GM23338 (cell line): ENCODE data around the gene ARFIP1. TPM values are rescaled to one million over a fixed set of nuclear protein-coding genes. Genes with fewer than 3 reads are reported as not detected.

Source experiments
- ATAC-seq: fragments of 200-7000 bp; cut with Tn5 transposase; 3 replicates; pipeline ENCODE4 v1.9.1; 2020
- DNase-seq: peaks from one replicate; pipeline ENCODE4 v3.0.0-alpha.2; 2015; ENCODE audit warnings: low spot score
- H2AFZ ChIP-seq: fragments of 200-600 bp; sonication (generic); 2 replicates; pipeline ENCODE4 v1.8.0; 2016; ENCODE audit warnings: antibody characterized with exemption, mild to moderate bottlenecking, moderate library complexity
- H3F3A ChIP-seq: fragments of 200-600 bp; sonication (generic); replicated peaks from 2 replicates; pipeline ENCODE4 v1.8.0; 2017; ENCODE audit warnings: antibody characterized with exemption, mixed run types, low read depth
- H3K27ac ChIP-seq: fragments of 200-600 bp; sonication (generic); 2 replicates; pipeline ENCODE4 v1.6.1; 2016; ENCODE audit warnings: low read depth
- H3K27me3 ChIP-seq: fragments of 200-600 bp; sonication (generic); 2 replicates; pipeline ENCODE4 v1.8.0; 2016; ENCODE audit warnings: mild to moderate bottlenecking, mixed run types, moderate library complexity; ENCODE audit not compliant: insufficient read depth
- H3K36me3 ChIP-seq: fragments of 200-600 bp; sonication (generic); 2 replicates; pipeline ENCODE4 v1.8.0; 2016; ENCODE audit warnings: mild to moderate bottlenecking; ENCODE audit not compliant: insufficient read depth
- H3K4me1 ChIP-seq: fragments of 200-600 bp; sonication (generic); 2 replicates; pipeline ENCODE4 v1.8.0; 2016; ENCODE audit warnings: mild to moderate bottlenecking, moderate library complexity; ENCODE audit not compliant: insufficient read depth
- H3K4me2 ChIP-seq: fragments of 200-600 bp; sonication (generic); 2 replicates; pipeline ENCODE4 v1.7.1; 2017; ENCODE audit warnings: mixed run types
- H3K4me3 ChIP-seq: fragments of 200-600 bp; sonication (generic); 2 replicates; pipeline ENCODE4 v1.6.1; 2016; ENCODE audit warnings: mixed run types
- H3K79me2 ChIP-seq: fragments of 200-600 bp; sonication (generic); replicated peaks from 2 replicates; pipeline ENCODE4 v1.8.0; 2017; ENCODE audit warnings: mild to moderate bottlenecking; ENCODE audit not compliant: insufficient read depth
- H3K9me2 ChIP-seq: fragments of 200-600 bp; sonication (generic); 2 replicates; pipeline ENCODE4 v1.8.0; 2017; ENCODE audit not compliant: insufficient read depth
- H4K20me1 ChIP-seq: fragments of 200-600 bp; sonication (generic); replicated peaks from 2 replicates; pipeline ENCODE4 v1.8.0; 2017; ENCODE audit warnings: mild to moderate bottlenecking; ENCODE audit not compliant: insufficient read depth
- H3K27ac Mint-ChIP-seq: 2 replicates; pipeline ENCODE4 v1.8.0; 2020; ENCODE audit warnings: inconsistent platforms, mild to moderate bottlenecking, moderate library complexity, mixed read lengths
- H3K27me3 Mint-ChIP-seq: 3 replicates; pipeline ENCODE4 v1.8.0; 2022; ENCODE audit warnings: low read depth, mild to moderate bottlenecking, moderate library complexity, mixed read lengths, inconsistent platforms; ENCODE audit not compliant: insufficient read depth, poor library complexity
- H3K36me3 Mint-ChIP-seq: 3 replicates; pipeline ENCODE4 v1.8.0; 2021; ENCODE audit warnings: low read depth, mild to moderate bottlenecking, inconsistent platforms, moderate library complexity, mixed read lengths
- H3K4me1 Mint-ChIP-seq: 3 replicates; pipeline ENCODE4 v1.8.0; 2020; ENCODE audit warnings: mild to moderate bottlenecking, inconsistent platforms, mixed read lengths
- H3K4me3 Mint-ChIP-seq: 3 replicates; pipeline ENCODE4 v1.8.0; 2021; ENCODE audit warnings: moderate library complexity, mild to moderate bottlenecking, inconsistent platforms, mixed read lengths
- H3K9me3 Mint-ChIP-seq: 3 replicates; pipeline ENCODE4 v1.8.0; 2020; ENCODE audit warnings: moderate library complexity, mild to moderate bottlenecking, inconsistent platforms, mixed read lengths
- CREB1 ChIP-seq: fragments of 250-450 bp; sonication (Bioruptor Pico); IDR thresholded peaks from 2 replicates; pipeline ENCODE4 v1.5.0; 2020; ENCODE audit warnings: low read depth, mild to moderate bottlenecking, moderate library complexity
- CTCF ChIP-seq, 2 experiments: fragments of 200-600 bp in 1 of 2; sonication (generic) in 1 of 2; conservative IDR thresholded peaks; 2 replicates each; pipeline versions ENCODE4 v1.5.1 to v1.6.1; 2016 to 2017; ENCODE audit warnings: antibody characterized with exemption in 2 of 2, low read depth in 2 of 2, mild to moderate bottlenecking in 2 of 2, moderate library complexity in 1 of 2
- ETS1 ChIP-seq: IDR thresholded peaks from 2 replicates; pipeline ENCODE4 v1.6.1; 2016; ENCODE audit warnings: antibody characterized with exemption
- EZH2 ChIP-seq: fragments of 200-600 bp; sonication (generic); IDR thresholded peaks from one replicate; pipeline ENCODE4 v1.8.0; 2017; ENCODE audit warnings: antibody characterized with exemption, mild to moderate bottlenecking, low read depth; ENCODE audit not compliant: unreplicated experiment
- EZH2phosphoT487 ChIP-seq: fragments of 200-600 bp; sonication (generic); IDR thresholded peaks from one replicate; pipeline ENCODE4 v1.8.1; 2018; ENCODE audit warnings: antibody characterized with exemption; ENCODE audit not compliant: unreplicated experiment
- JUNB ChIP-seq: IDR thresholded peaks from one replicate; pipeline ENCODE4 v1.6.1; 2016; ENCODE audit warnings: antibody characterized with exemption; ENCODE audit not compliant: unreplicated experiment
- NANOG ChIP-seq: IDR thresholded peaks from 2 replicates; pipeline ENCODE4 v1.6.1; 2016; ENCODE audit warnings: antibody characterized with exemption, borderline replicate concordance
- POLR2AphosphoS5 ChIP-seq: IDR thresholded peaks from 2 replicates; pipeline ENCODE4 v1.6.1; 2016; ENCODE audit warnings: antibody characterized with exemption, low read depth
- REST ChIP-seq: IDR thresholded peaks from one replicate; pipeline ENCODE4 v1.6.1; 2018; ENCODE audit warnings: antibody characterized with exemption; ENCODE audit not compliant: unreplicated experiment
- STAT1 ChIP-seq: IDR thresholded peaks from one replicate; pipeline ENCODE4 v1.6.1; 2016; ENCODE audit warnings: antibody characterized with exemption; ENCODE audit not compliant: unreplicated experiment
- ZNF114 ChIP-seq: fragments of 250-450 bp; sonication (Bioruptor Pico); IDR thresholded peaks from 2 replicates; pipeline ENCODE4 v1.5.0; 2020; ENCODE audit warnings: mild to moderate bottlenecking, moderate library complexity
- ZNF331 ChIP-seq: fragments of 250-450 bp; sonication (Bioruptor Pico); IDR thresholded peaks from 2 replicates; pipeline ENCODE4 v1.5.0; 2020; ENCODE audit warnings: low read depth, mild to moderate bottlenecking, moderate library complexity
- ZNF462 ChIP-seq: fragments of 250-450 bp; sonication (Bioruptor Pico); IDR thresholded peaks from 2 replicates; pipeline ENCODE4 v1.5.0; 2020; ENCODE audit warnings: mild to moderate bottlenecking, moderate library complexity
- polyA plus RNA-seq: library from polyadenylated mRNA; unstranded; fragments of >200 nt; fragmentation: Nextera tagmentation; extraction: Ambion mirVana; gene quantifications from 2 replicates; pipeline ENCODE4 v1.2.1, GENCODE V29; 2016
- total RNA-seq: library from RNA; depleted of rRNA; stranded (reverse); fragments of >200 nt; shearing (Covaris generic); gene quantifications from 2 replicates; pipeline ENCODE4 v1.2.3, GENCODE V29; 2014

Gene ARFIP1
- total and polyA plus RNA-seq, 2 experiments from 2014 or later: 46.0 to 49.6 TPM

GRCh38 chr4:152836936-152837335 is 57.2 kb downstream of the ARFIP1 start:
- no peak overlapping the region for H3K27ac Mint-ChIP-seq
- H4K20me1 ChIP-seq: peaks cover under 1% of the 10 kb centered on the region; the same call in 1 of the 2 replicates
- peaks cover 4% of the 10 kb centered on the region for H3K36me3 ChIP-seq
- H3F3A ChIP-seq: no peaks in the 10 kb centered on the region
- DNase-seq: no peak
- H3K4me3 Mint-ChIP-seq: no peak overlapping the region
- H3K4me1 ChIP-seq: peaks cover 7% of the 10 kb centered on the region; the same call in 1 of the 2 replicates
- peaks cover 2% of the 10 kb centered on the region for H3K27me3 Mint-ChIP-seq
- H3K4me1 Mint-ChIP-seq: peaks cover 17% of the 10 kb centered on the region
- no peak for TF ChIP-seq STAT1
- no peak for TF ChIP-seq POLR2AphosphoS5
- no peak for TF ChIP-seq ZNF114 (CRISPR knock-in tag)
- TF ChIP-seq ZNF331 (CRISPR knock-in tag): no peak
- no peak for TF ChIP-seq CTCF (conservative IDR thresholded peaks at IDR 0.05; ENCODE audit: low read depth in 2 of 2)
- TF ChIP-seq JUNB: no peak
- TF ChIP-seq ZNF462 (CRISPR knock-in tag): no peak
- TF ChIP-seq NANOG: no peak
- TF ChIP-seq EZH2phosphoT487: no peak
- no peak for TF ChIP-seq EZH2
- no peak for TF ChIP-seq REST
- no peak for TF ChIP-seq ETS1
- no peak for TF ChIP-seq CREB1 (CRISPR knock-in tag)
- no peak overlapping the region for H3K4me3 ChIP-seq
- ATAC-seq: no peak
- H3K79me2 ChIP-seq: peaks cover 10% of the 10 kb centered on the region
- H3K9me3 Mint-ChIP-seq: peaks cover 16% of the 10 kb centered on the region
- H2AFZ ChIP-seq: no peak overlapping the region
- H3K4me2 ChIP-seq: no peak overlapping the region
- H3K27me3 ChIP-seq: no peaks in the 10 kb centered on the region
- peaks cover 69% of the 10 kb centered on the region for H3K36me3 Mint-ChIP-seq
- H3K27ac ChIP-seq: no peak overlapping the region
- H3K9me2 ChIP-seq: no peaks in the 10 kb centered on the region
